ENCODE data around the gene ABCD2.

GRCh38 chr12:39617887-39618286, 1.7 kb downstream of the ABCD2 start:
- no peak for TF ChIP-seq POLR2AphosphoS5 (IDR thresholded peaks at IDR 0.05; ENCODE audit: low read depth, low read length)
- no peak for TF ChIP-seq TAF1 (IDR thresholded peaks at IDR 0.05; ENCODE audit: borderline replicate concordance, insufficient read depth, low read length)

All from PFSK-1 (cell line).